SH-SY5Y (cell line): ENCODE measurements around the gene PDE4B.

ENCODE experiments used
- GATA2 ChIP-seq: IDR thresholded peaks from 2 replicates; pipeline ENCODE4 v1.6.1; 2011; ENCODE audit warnings: mild to moderate bottlenecking, low read depth, low read length
- GATA3 ChIP-seq: IDR thresholded peaks from 2 replicates; pipeline ENCODE4 v1.6.1; 2011; ENCODE audit warnings: low read depth, mild to moderate bottlenecking, low read length, moderate library complexity

DNA sequence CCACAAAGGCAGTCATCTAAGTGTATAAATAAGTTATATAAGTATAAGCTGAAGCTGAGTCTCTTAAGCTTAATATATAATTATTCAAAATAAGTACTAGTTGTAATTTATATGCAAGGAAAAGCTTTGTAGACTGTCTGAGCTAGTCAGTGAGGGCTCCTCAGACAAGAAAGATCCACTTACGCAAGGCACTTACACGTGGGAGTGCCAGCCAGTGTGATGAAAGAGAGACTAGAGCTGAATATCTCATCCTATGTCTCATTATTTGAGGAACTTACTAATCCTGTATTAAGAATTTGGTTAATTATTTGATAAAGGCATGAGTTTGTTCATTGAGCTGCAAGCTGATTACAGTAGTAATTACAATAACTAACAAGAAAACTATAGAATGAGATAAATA is 146.9 kb downstream of the PDE4B start:
- TF ChIP-seq GATA2 (no peak), GATA3 (no peak)
